GM19438 (cell line): ENCODE results near the gene FIP1L1.
"Not testable (repeated sequence)": the region's sequence is repeated elsewhere in the genome, so short reads cannot be mapped to it uniquely, and the experiment has no call there.

Experiments used
- ATAC-seq: cut with Tn5 transposase; IDR thresholded peaks from one replicate; pipeline ENCODE4 v1.9.1; 2021; ENCODE audit warnings: low read depth; ENCODE audit not compliant: unreplicated experiment

Gene FIP1L1

DNA sequence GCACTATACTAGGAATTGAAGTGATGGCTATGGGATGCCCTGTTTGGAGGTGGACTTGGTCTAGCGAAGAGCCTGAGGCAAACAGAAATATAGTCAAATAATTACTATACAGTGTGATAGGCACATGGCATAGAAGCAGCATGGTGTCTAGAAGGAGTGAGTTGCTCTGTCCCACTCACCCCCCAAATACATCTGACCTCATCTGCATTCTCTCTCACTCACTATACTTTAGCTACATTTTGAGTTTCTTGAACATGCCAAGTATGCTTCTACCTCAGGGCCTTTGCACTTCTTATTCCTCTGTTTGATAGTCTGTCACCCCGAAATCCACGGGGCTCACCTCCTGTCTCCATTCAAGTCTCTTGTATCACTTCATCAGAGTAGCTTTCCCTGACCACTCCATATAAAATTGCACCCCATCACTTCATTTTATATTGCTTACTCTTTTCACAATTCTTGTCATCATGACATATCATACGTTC lies 2.6 kb upstream of the FIP1L1 start:
- no peak for ATAC-seq

DNA sequence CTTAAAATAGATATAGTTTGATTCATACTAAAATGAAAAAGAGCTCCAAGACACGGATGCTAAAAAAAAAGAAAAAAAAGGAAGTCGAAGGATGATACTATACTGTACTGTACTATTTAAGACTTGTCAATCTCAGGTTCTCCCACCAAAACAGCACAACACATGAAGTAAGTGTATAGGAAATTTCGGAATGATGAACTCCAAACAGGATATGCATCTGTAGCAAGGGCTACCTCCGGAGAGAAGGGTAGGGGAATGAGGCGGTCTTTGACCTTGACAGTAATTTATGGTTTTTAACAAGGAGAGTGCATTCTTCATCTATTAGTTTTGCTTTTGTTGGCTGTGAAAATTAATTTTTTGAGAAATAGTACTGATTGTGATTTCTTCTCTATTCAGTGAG lies 541 bp upstream of the FIP1L1 start:
- ATAC-seq: peak; percentile 10

DNA sequence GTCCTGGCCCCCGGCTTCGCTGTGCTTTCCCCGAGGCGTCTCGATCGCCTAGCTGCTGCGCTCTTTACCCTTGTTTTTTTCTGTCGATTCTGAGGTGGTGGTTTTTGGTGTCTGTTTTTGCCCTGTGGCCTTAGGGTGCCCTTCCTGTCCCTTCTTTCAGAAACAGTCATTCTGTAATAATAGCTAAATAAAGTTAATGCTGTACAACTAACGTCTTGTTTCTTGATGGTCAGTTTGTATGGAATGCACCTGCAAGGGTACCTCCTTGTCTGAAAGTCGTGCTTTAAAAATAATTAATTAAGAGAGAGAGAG lies 686 bp downstream of the FIP1L1 start:
- ATAC-seq: no peak

DNA sequence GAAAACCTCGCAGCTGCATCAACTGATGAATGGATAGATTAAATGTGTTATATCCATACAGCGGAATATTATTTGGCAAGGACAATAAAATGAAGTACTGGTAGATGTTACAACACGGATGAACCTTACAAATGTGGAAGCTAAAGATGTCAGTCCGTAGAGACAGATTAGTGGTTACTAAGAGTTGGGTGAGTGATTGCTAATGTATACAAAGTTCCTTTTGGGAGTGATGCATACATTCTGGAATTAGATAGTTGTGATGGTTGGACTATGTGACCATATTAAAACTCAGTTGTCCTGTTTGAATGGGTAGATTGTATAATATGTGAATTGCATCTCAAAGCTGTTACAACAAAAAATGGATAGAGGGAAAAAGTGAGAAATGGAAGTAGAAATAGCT lies 2.8 kb downstream of the FIP1L1 start:
- no peak for ATAC-seq

DNA sequence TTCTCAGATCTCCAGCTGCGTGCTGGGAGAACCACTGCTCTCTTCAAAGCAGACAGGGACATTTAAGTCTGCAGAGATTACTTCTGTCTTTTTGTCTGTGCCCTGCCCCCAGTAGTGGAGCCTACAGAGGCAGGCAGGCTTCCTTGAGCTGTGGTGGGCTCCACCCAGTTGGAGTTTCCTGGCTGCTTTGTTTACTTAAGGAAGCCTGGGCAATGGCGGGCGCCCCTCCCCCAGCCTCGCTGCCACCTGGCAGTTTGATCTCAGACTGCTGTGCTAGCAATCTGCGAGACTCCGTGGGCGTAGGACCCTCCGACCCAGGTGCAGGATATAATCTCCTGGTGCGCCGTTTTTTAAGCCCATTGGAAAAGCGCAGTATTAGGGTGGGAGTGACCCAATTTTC lies 32.0 kb downstream of the FIP1L1 start:
- ATAC-seq: not testable (repeated sequence)

DNA sequence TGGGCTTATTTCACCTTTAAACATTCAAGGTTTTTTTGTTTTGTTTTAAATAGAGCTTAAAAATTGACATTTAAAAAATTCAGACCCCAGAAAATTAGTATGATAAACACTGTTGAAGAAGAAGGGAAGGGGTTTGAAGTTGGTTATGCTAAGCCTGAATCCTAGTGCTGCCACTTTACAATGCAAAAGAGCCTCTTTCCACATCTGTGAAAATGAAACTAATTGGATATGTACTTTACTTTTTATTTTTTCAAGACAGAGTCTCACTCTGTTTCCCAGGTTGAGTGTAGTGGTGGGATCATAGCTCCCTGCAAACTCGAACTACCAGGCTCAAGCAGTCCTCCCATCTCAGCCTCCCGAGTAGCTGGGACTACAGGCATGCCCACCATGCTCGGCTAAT lies 41.8 kb downstream of the FIP1L1 start:
- no peak for ATAC-seq

DNA sequence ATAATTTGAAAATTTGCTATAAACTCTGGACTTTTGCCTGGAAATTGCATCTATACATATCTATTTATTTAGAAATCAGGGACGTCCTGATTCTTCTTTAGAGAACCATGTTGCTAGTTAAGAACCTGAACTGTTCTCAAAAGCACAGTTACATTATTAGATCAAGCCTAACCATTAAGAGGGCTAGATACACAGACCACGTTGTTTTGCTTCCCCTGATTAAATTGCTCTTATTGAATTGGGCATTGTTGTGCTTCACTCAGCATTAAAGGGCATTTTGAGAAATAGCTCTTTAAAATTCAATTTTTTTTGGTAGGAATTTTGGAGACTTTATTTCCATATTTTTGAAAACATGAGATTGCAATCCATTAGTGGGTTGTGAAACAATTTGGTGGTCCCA lies 44.4 kb downstream of the FIP1L1 start:
- ATAC-seq: no peak

DNA sequence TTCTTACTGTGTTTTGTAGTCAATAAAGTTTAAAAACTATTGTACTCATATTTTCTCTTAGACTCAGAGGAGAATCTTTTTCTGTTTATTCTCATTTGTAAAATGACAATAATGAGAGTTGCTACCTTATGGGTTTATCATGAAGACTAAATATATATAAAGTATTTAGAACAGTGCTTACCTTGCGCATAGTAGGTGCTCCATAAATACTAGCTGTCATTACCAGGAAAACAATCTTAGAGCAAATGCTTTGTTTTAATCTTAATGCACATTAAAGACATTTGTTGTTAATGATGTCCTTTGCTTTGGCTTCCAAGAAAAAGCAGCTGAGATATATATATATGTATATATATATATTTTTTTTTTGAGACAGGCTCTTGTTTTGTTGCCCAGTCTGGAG lies 44.9 kb downstream of the FIP1L1 start:
- ATAC-seq: no peak

DNA sequence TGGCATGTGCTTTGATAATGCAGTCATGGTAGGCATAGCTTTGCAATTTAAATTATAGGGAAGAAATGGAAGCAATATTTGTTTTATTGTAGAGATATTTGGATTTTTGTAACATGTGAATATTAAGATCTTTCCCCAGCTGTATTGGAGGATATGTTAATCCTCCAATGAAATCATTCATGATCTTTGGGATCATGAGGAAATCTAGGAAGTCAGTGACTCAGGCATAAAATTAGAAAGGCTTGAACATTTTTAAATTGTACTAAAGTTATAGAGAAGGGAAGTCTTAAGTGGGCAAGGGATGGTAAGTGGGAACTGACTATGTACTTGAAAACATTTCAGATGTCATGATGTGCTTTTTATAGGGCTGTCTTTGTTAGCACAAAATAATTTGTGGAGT lies 46.8 kb downstream of the FIP1L1 start:
- no peak for ATAC-seq

DNA sequence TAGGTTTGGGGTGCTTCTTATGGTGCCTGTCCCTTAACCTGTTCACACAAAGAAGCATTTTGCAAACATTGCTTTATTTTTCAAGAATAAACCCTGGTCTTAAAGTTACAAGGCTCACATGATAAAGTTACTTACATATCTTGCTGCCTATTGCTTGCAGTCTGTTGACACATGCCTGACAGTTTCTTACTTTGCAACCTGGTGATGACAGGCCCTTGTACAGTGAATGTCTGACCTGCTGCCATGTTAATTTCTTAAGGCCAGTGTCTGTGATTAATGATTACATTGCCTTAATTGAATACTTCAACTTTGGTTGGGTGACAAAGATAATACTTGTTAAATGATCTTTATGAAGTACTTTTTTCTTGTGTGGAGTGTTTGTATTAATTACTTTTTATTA lies 49.9 kb downstream of the FIP1L1 start:
- no peak for ATAC-seq

DNA sequence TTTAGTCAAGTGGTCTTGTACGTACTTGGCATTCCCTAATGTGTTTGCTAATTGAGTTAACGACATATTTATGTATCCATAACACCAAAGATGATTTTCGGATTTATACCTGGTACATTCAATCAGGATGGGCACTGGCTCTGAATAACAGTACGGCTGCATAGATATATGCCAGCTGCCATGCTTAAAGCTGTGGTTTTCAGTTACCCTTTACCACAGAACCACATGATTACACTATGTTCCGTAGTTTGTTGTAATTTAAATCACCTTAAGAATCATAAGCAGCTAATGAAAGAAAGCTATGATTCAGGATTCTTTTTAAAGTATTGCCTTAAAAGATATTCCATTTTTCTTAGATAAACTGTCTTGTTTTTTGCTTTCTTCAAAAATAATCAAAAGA lies 53.6 kb downstream of the FIP1L1 start:
- no peak for ATAC-seq

DNA sequence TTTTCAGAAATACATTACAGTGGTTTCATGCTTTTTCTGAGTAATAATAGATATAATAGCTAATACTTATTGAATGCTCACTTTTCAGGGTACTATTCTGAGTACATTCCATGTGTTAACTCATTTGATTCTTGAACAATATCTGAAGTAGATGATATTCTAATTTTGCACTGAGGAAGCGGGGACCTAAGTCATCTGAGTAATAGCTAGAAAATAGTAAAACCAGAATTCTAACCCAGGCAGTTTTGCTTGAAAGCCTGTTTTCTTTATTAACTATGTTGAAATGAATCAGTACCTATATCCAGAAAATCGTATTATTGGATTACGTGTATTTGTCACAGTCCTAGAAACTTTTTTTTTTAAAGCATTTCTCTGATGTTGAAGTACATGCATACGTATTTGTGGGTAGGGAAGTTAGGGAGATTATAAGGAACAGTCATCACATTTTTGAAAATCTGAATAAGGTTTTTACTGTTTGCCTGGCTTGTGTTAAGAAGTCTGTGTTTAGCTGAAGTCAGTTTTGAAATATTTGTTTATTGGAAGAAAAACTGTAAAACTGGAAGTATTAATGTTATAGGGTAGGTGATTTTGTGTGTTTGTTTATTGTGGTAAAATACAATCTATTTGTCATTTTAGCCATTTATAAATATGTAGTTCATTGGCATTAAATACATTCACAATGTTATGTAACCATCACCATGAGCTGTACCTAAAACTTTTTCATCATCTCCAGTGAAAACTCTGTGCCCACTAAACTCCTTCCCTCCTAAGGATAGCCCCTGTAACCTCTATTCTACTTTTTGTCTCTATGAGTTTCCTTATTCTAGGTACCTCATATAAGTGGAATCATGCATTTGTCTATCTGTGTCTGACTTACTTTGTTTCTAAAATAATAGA lies 55.3 kb downstream of the FIP1L1 start:
- ATAC-seq: no peak

DNA sequence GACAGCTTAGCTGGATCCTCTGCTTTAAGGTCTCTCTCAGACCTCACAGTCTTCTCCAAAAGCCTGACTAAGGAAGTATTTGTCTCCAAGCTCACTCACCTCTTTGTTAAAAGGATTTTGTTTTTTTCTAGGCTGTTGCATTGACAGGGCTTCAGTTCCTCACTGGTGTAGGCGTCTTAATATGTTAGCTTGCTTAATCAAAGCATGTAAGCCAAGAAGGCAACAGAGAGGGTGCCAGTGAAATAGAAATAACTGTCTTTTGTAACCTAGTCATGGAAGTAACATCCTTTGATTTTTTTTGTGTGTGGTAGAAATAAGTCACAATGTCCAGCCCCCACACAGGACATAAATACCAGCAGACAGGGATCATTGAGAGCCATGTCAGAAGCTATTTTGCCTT lies 58.8 kb downstream of the FIP1L1 start:
- no peak for ATAC-seq

DNA sequence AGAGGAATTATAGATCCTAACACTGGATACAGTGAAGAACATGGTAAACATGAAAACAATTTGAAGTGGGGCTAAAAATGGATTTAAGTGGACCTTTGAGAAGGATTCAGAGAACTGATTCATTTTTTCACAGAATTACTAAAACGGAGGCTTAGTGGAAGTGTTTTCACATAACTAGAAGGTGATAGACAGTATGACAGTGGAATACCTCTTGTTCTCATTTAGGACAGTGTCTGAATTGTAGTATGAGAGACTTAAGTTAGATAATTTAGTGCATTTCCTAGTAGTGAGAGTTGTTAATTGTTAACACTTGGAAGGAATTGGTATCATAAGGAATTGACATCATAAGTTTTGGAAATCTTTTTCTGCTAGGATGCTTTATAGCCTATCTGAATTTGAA lies 64.1 kb downstream of the FIP1L1 start:
- ATAC-seq: no peak

DNA sequence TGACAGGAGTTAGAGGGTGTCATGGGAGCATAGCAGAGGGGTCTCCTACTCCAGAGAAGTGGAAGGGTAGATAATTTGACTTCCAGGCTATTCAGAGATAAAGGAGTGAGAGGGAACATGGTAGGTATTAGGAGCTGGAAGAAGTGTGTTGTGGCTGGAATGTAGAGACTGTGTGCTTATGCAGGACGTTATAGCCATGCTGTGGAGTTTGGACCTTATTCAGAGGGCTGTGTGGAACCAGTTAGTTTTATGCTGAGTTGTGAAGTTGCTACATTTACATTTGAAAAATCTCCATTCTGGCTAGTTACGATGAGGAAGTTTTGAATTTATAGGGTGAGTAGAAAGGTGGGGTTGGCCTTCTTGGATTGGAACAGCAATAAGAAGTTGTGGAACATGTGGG lies 67.5 kb downstream of the FIP1L1 start:
- no peak for ATAC-seq

DNA sequence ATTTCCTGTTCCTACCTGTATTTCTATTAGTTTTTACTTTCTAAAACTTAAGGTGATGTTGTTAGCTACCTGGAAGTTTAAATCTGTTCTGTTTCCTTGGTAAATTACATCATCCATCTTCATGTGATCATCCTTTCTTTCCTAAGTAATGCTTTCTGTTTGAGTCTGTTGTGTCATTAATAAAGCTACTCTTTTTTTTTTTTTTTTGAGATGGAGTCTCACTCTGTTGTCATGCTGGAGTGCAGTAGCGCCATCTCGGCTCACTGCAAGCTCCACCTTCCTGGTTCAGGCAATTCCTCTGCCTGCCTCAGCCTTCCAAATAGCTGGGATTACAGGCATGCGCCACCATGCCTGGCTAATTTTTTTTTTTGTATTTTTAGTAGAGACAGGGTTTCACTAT lies 73.3 kb downstream of the FIP1L1 start:
- no peak for ATAC-seq

DNA sequence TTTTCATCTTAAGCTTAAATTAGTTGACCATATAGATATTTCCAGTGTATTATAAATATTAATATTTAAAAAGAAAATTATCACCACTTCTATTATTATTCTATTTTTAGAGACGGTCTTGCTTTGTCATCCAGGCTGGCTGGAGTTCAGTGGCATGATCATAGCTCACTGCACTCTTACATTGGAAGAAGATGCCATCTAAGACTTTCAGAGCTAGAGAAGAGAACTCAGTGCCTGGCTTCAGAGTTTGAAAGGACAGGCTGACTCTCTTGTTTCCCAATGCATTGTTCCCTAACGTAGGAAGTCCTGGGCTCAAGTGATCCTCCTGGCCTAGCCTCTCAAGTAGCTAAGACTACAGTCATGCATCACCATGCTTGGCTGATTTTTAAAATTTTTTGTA lies 75.9 kb downstream of the FIP1L1 start:
- no peak for ATAC-seq

DNA sequence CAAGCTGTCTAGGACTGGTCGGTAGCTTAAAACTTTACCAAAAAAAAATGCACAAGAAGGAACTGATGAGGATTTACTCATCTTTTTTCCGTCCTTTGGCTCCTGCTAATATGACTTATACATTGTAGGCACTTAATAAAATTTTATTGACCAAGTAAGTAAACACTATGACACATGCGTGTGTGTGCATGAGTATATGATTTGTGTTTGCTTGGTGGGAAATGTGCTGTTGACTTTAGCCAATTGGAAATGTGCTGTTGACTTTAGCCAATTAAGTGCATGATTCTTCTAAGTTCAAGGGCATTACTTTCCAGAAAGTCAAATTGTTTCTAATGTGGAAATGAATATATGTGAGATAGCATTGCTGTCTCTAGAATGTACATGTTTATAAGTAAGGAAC lies 78.3 kb downstream of the FIP1L1 start:
- no peak for ATAC-seq

DNA sequence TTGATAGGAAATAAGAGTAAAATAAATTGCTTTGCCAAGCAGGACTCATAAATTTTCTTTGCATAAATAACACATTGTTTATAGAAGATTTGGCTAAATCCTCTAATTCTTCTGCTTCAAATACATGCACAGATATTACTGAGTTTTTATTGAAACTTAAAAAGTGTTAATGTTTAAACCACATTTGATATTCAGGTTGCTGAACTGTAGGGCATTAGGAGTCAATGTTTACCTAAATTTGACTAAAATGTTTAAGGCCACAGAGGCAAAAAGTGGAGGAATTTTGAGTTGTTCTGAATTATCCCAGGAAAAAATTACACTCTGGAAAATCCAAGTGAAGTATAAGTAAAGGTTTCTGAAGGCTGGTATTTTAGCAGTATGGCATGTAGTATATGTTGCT lies 78.7 kb downstream of the FIP1L1 start:
- no peak for ATAC-seq

DNA sequence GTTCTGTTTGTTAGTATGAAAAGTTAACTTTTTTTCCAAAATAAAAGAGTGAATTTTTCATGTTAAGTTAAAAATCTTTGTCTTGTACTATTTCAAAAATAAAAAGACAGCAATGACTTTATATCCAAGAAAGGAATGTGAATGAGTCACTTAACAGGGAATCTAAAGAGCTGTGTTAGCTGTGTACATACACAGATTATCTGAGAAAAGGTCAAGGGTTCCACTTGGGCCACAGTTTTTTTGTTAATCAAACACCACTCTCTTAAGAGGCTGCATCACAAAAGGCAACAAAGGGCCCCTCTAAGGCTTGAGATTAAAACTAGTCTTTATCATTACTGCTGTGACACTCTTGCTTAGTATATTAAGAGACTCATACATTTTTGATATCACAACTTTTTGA lies 82.1 kb downstream of the FIP1L1 start:
- ATAC-seq: no peak

DNA sequence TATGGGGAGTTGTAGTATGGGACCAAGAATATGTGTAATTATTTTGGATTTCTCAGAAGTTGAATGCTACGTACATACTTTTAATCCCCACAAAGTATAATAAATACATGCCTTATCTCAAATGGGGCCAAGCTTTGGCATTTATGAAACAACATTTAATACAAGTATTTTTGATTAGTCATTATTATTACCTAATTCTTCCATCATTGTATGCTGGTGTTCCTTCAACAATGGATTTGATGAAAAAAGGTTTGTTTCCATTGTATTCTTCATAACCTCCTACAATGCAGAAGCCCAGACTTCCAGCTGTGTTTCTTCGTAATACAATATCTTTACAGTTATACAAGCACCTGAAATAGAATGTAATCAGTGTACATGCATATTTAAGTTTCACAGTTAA lies 83.8 kb downstream of the FIP1L1 start:
- ATAC-seq: no peak

DNA sequence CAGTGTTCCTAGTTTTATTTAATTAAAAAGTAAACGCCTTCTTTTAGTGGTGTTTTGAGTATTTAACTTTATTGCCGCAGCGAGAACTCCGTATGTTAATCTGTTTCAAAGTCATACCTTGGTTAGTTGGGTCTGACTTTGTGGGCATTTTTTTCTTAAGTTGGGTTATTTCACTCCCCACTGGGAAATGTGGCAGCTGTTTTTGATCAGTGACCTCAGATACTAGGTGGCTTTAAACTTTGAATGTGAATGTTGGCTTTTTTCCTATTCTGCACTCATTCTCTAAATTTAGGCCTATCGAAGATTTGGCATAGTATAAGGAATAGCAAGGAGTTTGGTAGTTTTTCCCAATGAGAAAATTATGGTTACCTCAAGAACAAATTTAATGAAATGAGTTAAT lies 85.9 kb downstream of the FIP1L1 start:
- no peak for ATAC-seq

DNA sequence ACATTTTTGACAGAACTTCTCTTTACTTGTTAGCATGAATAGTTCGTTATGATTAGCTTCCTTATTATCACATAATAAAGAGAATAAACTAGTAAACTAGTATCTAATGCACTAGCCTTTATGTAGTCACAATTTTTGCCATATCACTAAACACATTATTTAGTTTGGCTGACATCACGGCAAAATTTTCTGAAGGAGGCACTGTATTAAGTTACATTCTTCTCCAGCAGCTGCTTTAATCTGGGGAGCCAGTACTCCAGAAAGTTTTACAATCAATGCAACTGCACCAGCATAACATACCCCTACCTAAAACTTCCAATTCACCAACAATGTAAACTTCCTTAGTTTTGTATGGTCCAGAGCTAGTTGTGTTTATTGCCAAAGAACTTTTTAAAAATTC lies 87.8 kb downstream of the FIP1L1 start:
- no peak for ATAC-seq
